ENCODE results near the gene MCF2L. TPM values are rescaled to one million over a fixed set of nuclear protein-coding genes. Genes with fewer than 3 reads are reported as not detected.

MCF2L gene
- total RNA-seq, 1 experiment from 2014 or later = 5.9 TPM

DNA sequence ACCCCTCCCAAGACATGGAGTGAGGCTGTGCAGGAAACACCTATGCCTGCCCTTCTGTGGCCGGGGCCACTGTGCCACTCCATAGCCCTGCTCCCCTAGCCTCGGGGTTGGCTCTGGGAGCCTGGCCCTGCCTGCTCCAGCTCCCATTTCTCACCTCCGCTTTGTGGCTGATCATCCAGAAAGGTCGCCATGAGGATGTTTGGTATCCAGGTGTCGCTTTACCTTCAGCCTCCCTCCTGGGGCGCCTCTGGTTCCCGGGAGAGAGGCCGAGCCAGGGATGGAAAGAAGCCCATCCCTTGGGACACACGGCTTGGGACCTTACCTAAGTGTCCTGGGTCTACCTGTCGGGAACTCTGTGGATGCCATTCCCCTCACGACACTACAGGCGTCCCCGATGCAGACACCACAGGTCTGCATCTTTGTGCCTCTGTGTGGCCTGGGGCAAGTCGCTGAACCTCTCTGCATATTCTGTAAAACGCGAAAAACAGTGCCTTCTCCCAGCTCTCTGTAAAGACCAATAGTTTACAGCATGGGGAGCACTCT lies 3.4 kb upstream of the MCF2L start:
- Histone ChIP-seq H3K4me1 (ENCODE audit: insufficient read depth, low read length) (no peaks in the 10 kb centered on the region), H3K4me3 (ENCODE audit: low read length) (no peak overlapping the region), H3K9ac (ENCODE audit: low read length) (no peak overlapping the region), H3K9me2 (replicated peaks; ENCODE audit: low read length) (no peaks in the 10 kb centered on the region), H3K4me2 (ENCODE audit: low read length) (no peak overlapping the region), H3K79me2 (ENCODE audit: low read length) (no peaks in the 10 kb centered on the region), H2AFZ (ENCODE audit: low read length) (no peak overlapping the region), H3K27ac (ENCODE audit: low read length) (no peak overlapping the region), H3K27me3 (ENCODE audit: low read length) (peaks cover 11% of the 10 kb centered on the region; the same call in 1 of the 2 replicates), H3K9me3 (ENCODE audit: low read length) (no peaks in the 10 kb centered on the region), H4K20me1 (ENCODE audit: low read length) (no peaks in the 10 kb centered on the region), H3F3A (ENCODE audit: low read length, unreplicated experiment) (no peaks in the 10 kb centered on the region), H3K36me3 (ENCODE audit: low read depth, low read length) (no peaks in the 10 kb centered on the region)
- no peak for DNase-seq
- TF ChIP-seq CTCF (conservative IDR thresholded peaks at IDR 0.05; ENCODE audit: low read depth, low read length) (no peak), EZH2 (IDR thresholded peaks at IDR 0.05; ENCODE audit: low read length, unreplicated experiment) (no peak), EZH2phosphoT487 (IDR thresholded peaks at IDR 0.05; ENCODE audit: borderline replicate concordance, low read length) (no peak)
- no TSS peak for BruUV-seq (replicated peaks)
- intact Hi-C loops (cut with micrococcal nuclease) = no loop called here
- ChIA-PET CTCF (no interaction called here), POLR2A (ENCODE audit: unreplicated experiment) (no interaction called here)
- ATAC-seq = no peak

- no peak overlapping the region for H3K4me3 ChIP-seq (ENCODE audit: low read length)
- ChIA-PET CTCF (no interaction called here), POLR2A (ENCODE audit: unreplicated experiment) (no interaction called here)
- no peak for ATAC-seq
- BruUV-seq (replicated peaks) = no TSS peak
- no peak overlapping the region for H2AFZ ChIP-seq (ENCODE audit: low read length)
- no peaks in the 10 kb centered on the region for H3K4me1 ChIP-seq (ENCODE audit: insufficient read depth, low read length)
- intact Hi-C loops (cut with micrococcal nuclease) = no loop called here
- H3K9me2 ChIP-seq (replicated peaks; ENCODE audit: low read length) = no peaks in the 10 kb centered on the region
- no peaks in the 10 kb centered on the region for H3F3A ChIP-seq (ENCODE audit: low read length, unreplicated experiment)
- H3K27me3 ChIP-seq (ENCODE audit: low read length) = peaks cover 15% of the 10 kb centered on the region; the same call in 1 of the 2 replicates
- no peaks in the 10 kb centered on the region for H3K36me3 ChIP-seq (ENCODE audit: low read depth, low read length)
- no peaks in the 10 kb centered on the region for H3K9me3 ChIP-seq (ENCODE audit: low read length)
- no peak overlapping the region for H3K9ac ChIP-seq (ENCODE audit: low read length)
- no peak for DNase-seq
- no peaks in the 10 kb centered on the region for H4K20me1 ChIP-seq (ENCODE audit: low read length)
- H3K79me2 ChIP-seq (ENCODE audit: low read length) = no peaks in the 10 kb centered on the region
- H3K4me2 ChIP-seq (ENCODE audit: low read length) = no peak overlapping the region
- no peak overlapping the region for H3K27ac ChIP-seq (ENCODE audit: low read length)
- TF ChIP-seq EZH2 (IDR thresholded peaks at IDR 0.05; ENCODE audit: low read length, unreplicated experiment) (no peak), EZH2phosphoT487 (IDR thresholded peaks at IDR 0.05; ENCODE audit: borderline replicate concordance, low read length) (no peak), CTCF (conservative IDR thresholded peaks at IDR 0.05; ENCODE audit: low read depth, low read length) (no peak)
Observed at GRCh38 chr13:112966776-112967175, 2.2 kb upstream of the MCF2L start.

DNA sequence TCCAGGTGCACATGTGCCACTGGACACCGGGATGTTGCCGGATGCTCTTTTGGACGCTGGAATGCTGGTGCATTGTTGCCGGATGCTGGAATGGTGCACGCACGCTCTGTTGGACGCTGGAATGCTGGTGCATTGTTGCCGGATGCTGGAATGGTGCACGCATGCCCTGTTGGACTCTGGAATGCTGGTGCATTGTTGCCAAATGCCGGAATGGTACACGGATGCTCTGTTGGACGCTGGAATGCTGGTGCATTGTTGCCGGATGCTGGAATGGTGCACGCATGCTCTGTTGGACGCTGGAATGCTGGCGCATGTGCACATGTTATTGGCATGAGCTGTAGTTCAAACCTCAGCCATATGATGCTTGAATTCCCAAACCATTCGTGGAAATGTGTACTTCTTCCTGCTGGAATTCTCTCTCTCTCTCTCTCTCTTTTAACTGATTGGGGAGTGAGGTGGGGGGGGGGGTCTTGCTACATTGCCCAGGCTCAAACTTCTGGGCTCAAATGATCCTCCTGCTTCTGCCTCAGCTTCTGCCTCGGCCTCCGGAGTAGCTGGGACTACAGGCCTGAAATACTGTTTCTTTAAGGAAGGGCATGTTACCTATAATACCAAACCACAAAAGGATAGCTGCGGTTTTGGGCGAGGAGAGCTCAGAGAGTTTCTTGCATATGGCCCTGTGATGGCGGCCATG lies 1.2 kb upstream of the MCF2L start:
- Histone ChIP-seq H3K9me2 (replicated peaks; ENCODE audit: low read length) (no peaks in the 10 kb centered on the region), H3K9me3 (ENCODE audit: low read length) (no peaks in the 10 kb centered on the region), H3K79me2 (ENCODE audit: low read length) (no peaks in the 10 kb centered on the region), H3K27me3 (ENCODE audit: low read length) (peaks cover 15% of the 10 kb centered on the region; the same call in 1 of the 2 replicates), H3K4me3 (ENCODE audit: low read length) (peak overlapping the region; percentile 66), H3K9ac (ENCODE audit: low read length) (no peak overlapping the region), H4K20me1 (ENCODE audit: low read length) (no peaks in the 10 kb centered on the region), H3K4me1 (ENCODE audit: insufficient read depth, low read length) (no peaks in the 10 kb centered on the region), H3K4me2 (ENCODE audit: low read length) (peak overlapping the region; percentile 84), H3K27ac (ENCODE audit: low read length) (no peak overlapping the region), H3K36me3 (ENCODE audit: low read depth, low read length) (no peaks in the 10 kb centered on the region), H3F3A (ENCODE audit: low read length, unreplicated experiment) (no peaks in the 10 kb centered on the region), H2AFZ (ENCODE audit: low read length) (peak overlapping the region; percentile 55)
- TF ChIP-seq EZH2 (IDR thresholded peaks at IDR 0.05; ENCODE audit: low read length, unreplicated experiment) = no peak
- no peak for TF ChIP-seq EZH2phosphoT487 (IDR thresholded peaks at IDR 0.05; ENCODE audit: borderline replicate concordance, low read length)
- TF ChIP-seq CTCF (conservative IDR thresholded peaks at IDR 0.05; ENCODE audit: low read depth, low read length) = no peak
- CTCF ChIA-PET = no interaction called here
- ATAC-seq (peak; percentile 31), DNase-seq (no peak)
- no TSS peak for BruUV-seq (replicated peaks)
- intact Hi-C loops (cut with micrococcal nuclease) = no loop called here
- POLR2A ChIA-PET (ENCODE audit: unreplicated experiment) = interaction anchor here (0.7 kb wide), 1 partner anchor 39 kb away, joined by 9 read pairs; no protein-coding TSS in a partner anchor
